AG20443 (cell line): ENCODE data around the gene TMCC3.
A peak's percentile ranks its signal among the peaks of the same experiment; 100 is the strongest.

Source experiments
- DNase-seq: peaks from one replicate; pipeline ENCODE4 v3.0.0; 2012; ENCODE audit warnings: low spot score, mixed read lengths

The TMCC3 gene

GRCh38 chr12:94673496-94673895 is 23.1 kb upstream of the TMCC3 start:
- DNase-seq = no peak

GRCh38 chr12:94671917-94672316 is 21.6 kb upstream of the TMCC3 start:
- DNase-seq = no peak

DNA sequence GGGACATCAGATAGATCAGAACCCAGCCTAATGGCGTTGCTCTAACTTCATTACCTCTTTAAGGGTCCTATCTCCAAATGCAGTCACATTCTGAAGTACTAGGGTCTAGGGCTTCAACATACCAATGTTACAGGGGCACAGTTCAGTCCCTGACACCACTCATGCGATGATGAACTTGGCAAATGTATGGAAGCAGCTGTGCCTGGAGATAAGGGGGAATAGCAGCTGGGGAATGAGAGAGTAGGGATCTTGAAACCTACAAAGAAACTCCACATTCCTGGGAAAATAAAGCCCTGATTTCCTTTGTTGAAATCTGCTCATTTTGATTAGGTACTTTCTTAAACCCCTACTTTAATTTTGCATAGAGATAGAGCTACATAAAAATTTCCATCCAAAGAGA is 20.5 kb upstream of the TMCC3 start:
- DNase-seq = no peak

GRCh38 chr12:94670075-94670474 is 19.7 kb upstream of the TMCC3 start:
- DNase-seq = no peak

GRCh38 chr12:94667031-94667540 is 16.7 kb upstream of the TMCC3 start:
- no peak for DNase-seq

- no peak for DNase-seq
These were observed 15.8 kb upstream of the TMCC3 start for GRCh38 chr12:94666158-94666557.

DNA sequence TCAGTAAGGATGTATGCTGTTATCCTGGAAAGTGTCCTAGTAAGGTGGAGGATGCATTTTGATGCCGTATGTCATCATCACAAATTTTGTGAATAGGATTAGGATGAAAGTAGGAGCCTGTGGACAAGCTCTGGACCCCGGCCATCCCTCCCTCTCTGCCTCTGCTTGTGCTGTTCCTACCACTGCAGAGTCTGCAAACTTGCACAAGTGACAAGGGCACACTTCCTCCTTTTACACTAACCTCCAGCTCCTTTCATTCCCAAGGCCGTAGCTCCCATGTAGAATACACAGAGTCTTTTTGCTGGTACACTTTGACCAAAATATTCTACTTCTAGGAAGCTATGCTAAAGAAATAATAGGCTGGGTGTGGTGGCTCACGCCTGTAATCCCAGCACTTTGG is 13.3 kb upstream of the TMCC3 start:
- no peak for DNase-seq

DNA sequence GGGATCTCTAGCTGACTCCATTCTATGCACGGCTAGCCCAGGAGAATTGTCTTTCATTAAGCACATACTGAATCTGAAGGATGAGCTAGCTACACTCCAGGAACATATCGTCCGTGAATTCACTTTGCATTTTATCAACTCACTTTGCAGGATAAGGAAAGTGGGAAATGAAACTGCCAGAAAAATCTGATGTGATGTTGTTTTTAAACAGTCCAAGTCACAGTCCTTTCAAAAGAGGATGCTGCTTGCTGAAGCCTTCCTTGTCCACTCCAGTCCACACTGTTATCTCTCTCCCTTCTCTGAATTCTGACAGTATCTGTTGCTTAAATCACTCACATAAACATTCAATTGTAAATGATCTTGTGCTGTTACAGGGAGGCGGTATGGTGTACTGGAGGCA is 12.7 kb upstream of the TMCC3 start:
- DNase-seq = no peak

DNA sequence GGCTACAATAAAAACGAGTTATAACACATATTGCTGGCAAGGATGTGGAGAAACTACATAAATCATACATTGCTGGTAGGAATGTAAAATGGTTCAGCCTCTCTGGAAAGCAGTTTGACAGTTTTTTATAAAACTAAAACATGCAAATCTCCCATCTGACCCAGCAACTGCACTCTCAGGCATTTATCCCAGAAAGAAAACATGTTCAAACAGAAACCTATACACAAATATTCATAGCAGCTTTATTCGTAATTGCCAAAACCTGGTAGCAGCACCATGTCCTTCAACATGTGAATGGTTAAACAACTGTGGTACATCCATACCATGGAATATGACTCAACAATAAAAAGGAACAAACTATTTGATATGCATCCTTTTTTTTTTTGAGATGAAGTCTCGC is 10.1 kb upstream of the TMCC3 start:
- DNase-seq = no peak

GRCh38 chr12:94659346-94659930 is 9.1 kb upstream of the TMCC3 start:
- no peak for DNase-seq

- no peak for DNase-seq
These were observed 8.6 kb upstream of the TMCC3 start for GRCh38 chr12:94658931-94659330.

DNA sequence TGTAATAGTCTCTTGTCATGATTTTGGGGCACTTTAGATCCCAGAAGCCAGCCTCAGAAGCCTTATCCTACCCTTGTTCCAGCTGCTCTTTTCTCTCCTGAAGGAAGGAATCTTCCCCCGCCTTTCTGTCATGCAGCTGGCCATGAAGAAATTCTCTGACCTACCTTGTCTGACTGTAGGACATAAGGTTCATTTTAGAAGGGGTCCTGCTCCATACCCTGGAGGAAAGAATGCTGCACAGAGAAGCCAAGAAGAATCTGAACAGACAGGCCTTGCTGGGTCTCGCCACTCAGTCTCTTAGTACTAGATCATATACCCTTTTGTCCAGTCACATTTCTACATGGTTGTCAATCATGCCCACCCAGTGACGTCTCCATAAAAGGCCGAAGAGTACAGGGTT is 6.2 kb upstream of the TMCC3 start:
- no peak for DNase-seq

DNA sequence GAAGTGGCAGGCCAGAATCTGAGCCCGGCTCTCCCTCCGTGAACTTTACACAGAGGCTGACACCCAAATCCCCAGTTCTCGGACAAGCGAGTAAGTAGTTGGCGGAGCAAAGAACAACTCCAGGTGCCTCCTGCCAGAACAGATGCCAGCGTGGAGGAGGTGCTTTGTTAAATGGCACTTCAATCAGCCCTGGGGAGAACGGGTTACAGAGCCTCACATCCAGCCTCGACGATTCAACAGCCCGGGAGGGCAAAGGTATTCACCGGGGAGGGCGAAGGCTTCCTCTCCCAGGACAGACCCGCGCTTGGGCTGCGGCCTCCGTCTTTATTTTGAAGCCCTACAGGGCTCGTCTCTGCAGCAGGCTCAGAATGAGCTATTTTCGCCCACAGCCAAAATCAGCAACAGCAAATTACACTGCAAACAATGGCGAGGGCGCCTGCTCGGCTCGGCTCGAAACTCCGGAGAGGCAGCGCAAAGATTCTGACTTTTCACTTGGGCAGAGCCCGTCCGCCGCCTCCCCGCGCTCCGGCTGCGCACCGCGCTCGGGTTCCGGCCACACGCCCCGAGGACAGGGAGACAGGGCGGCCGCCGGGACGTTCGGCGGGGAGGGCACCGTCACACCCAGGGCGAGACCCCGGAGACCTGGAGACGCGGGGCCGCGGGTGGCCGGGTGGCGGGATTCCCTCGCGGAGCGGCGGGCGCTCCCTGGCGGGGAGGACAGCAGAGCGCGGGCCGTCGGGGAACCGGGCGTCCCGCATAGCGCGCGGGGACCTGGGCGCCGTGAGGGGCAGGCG is 811 bp downstream of the TMCC3 start:
- peak; percentile 52 for DNase-seq

DNA sequence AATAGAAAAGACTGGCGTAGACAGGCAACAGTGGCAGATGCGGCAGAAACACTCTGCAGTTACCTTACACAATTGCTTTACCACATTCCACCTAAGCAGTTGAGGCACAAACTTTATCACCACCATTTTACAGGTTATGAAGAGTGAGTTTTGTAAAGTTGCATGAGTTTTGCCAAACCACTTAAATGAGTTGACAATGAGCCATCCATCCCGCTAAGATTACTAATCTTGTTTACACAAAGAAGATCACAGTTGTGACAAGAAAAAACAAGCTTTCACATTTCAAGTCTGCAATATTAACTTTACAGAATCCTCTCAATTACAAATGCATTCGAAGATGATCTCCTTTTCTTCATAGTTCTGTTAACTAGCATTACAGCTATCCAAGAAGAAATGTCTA is 1.8 kb downstream of the TMCC3 start:
- DNase-seq = no peak

DNA sequence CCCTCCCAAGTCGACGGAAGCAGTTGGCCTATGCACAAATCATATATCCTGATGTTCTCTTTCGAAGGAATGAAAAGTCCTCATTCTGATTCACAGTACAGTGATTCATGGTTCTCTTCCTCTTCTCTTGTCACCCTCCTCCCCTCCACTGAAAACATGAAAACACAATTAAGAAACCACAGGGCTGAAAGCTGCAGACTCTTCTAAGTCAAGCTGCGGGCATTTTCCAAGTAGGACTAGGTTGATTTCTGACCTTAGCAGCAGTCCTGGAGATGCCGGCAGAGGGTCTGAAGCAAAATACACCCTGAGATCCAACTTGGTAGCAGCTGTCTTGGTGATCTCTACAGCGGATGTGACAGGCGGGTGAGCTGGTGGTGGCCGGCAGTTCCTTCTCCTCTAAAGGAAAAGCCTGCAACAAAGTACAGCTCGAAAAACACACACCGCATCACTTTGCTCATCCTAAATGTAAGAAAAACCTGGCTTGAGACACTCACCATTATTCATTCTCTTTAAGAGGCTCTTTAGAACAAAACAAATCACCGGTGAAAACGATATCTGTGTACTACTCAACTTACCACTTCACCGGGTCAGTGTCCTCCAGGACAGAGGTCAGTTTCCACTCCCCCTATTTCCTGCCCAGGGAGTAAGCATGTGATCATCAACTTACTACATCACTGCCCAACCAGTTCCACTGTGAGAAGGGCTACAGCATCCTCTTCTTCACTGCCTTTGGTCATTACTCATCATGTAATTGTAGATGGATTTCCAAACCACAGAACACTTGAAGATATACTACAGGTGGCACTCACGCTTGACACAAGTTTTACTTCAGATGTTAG is 6.0 kb downstream of the TMCC3 start:
- DNase-seq = no peak

GRCh38 chr12:94643606-94644005 is 6.8 kb downstream of the TMCC3 start:
- no peak for DNase-seq

GRCh38 chr12:94641283-94641682 is 9.1 kb downstream of the TMCC3 start:
- no peak for DNase-seq

DNA sequence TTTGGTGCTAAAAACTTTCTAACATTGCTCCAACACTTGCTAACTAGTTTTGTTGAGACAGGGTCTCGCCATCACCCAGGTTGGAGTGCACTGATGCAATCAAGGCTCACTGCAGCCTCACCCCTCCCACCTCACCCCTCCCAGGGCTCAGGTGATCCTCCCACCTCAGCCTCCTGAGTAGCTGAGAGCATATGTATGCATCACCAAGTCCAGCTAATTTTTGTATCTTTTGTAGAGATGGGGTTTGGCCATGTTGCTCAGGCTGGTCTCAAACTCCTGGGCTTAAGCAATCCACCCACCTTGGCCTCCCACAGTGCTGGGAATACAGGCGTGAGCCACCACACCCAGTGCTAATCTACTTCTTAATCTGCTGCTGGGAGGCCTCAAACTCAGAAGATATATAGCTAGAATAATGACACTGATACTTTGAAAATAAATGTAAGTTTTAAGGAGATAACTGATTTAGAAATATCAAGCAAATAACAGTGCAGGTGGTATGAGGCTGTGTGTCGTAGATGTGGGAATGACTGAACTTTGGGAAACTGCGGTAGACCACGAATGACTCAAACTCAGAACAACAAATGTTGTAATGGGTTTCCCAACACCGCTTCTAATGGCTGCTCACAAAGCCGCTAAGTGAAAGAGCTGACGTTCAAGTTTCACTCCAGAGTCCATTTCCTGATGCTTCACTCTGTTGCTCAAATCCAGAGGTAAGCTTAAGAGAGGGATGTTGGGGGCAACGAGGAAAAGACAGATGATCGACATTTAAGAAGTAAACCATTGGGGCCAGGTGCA is 10.0 kb downstream of the TMCC3 start:
- DNase-seq = no peak

DNA sequence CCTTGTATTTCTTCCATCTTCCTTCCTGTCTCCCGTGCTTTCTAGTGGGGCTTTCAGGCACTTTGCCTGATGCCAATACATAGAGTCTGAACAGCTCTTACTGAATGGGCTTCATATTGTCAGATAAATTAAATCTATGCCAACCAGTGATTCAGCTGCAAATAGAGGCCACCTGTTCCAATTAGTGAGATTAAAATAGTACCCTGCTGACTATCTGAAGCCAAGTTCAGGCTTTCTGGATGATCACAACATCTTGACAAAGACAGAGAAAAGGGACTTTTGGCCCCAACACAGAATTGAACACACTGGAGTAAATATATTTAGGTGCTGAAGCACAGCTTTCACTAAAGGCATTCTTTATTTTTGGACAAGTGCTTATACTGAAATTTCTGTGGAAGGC is 11.8 kb downstream of the TMCC3 start:
- DNase-seq = no peak

- no peak for DNase-seq
These were observed 12.8 kb downstream of the TMCC3 start for GRCh38 chr12:94637390-94638113.

DNA sequence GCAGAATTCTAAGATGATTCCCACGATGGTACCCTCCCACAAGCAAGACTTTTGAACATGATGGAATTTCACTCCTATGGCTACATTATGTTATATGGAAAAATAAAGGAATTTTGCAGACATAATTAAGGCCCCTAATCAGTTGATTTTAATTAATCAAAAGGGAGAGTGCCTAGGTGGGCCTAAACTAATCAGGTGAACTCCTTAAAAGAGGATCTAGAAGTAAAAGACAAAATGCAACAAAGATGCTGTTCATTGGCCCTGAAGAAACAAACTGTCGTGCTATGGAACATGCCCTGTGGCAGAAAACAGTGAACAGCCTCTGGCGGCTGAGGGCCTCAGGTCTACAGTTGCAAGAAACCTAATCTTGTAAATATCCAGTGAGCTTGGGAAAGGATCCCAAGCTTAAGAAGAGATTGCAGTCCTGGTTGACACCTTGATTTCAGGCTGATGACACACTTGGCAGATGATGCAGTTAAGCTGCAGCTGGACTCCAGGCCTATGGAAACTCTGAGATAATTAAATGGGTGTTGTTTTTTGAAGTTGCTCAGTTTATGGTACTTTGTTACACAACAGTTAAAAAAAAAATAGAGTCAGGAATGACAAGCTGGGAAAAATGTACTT is 13.8 kb downstream of the TMCC3 start:
- no peak for DNase-seq
